Purkinje cell (primary cell): ENCODE measurements around the gene KLHL3. TPM values are rescaled to one million over a fixed set of nuclear protein-coding genes. Genes with fewer than 3 reads are reported as not detected.

ENCODE experiments used
- polyA plus RNA-seq: library from polyadenylated mRNA; unstranded; fragments of >200 nt; fragmentation: Nextera tagmentation; gene quantifications from 2 replicates; pipeline ENCODE4 v1.2.1, GENCODE V29; 2014

KLHL3 gene
- 42.9 and 50.7 TPM in 2 replicates for polyA plus RNA-seq

GRCh38 chr5:137735555-137736284 lies at the start of gene KLHL3:
Gene KLHL3, minus strand, starts transcription at chr5:137736089. Its CDS starts 443 bp downstream, at chr5:137735646.

DNA sequence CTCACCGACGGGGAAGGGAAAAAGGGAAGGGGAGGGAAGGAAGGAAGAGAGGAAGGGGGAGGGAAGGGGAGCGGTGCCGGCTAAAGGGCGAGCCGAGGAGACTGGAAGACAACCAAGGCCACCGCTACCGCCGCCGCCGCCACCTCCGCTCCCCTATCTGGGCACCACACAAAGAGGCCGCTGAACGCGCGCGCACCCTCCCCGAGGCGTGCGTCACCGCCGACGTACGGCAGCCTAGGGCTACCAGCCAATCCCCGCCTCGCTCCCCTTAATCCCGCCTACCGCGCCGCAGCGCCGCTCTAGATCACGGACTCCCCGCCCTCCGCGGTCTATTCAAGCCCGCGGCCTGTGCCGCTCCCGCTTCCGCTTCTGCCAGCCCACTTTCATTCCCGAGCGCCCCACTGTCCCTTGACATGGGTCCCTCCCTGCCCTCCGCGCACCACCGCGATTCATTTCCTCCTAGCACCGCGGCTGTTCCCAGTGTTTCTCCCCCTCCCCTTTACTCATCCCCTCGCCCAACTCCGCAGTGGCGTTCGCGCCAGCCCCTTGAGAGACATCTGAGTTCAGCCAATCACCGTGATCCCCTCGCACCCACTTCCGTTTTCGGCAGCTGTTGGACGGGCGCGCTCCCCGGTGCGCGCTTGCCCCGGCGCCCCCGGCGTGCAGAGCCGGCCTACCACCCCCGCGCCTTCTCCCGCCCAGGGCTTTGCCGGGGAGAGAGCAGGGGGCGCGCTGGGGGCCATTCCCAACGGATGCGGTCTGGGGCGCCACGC lies 18.5 kb upstream of the KLHL3 start, which contains the start of gene HNRNPA0:
Gene HNRNPA0 (minus strand): TSS at position 176 of the 773 bp plus-strand sequence. CDS start 297 bp downstream, outside the sequence.

Other genes starting within 250 kb of the KLHL3 start
- 98.6 and 103 TPM in 2 replicates for gene SPOCK1, start 236.8 kb downstream of the KLHL3 start, polyA plus RNA-seq
- gene HNRNPA0, start 18.3 kb upstream of the KLHL3 start, polyA plus RNA-seq = 22.1 and 23.9 TPM in 2 replicates
- gene MYOT, start 131.8 kb upstream of the KLHL3 start, polyA plus RNA-seq = 1.7 and 7.7 TPM in 2 replicates
- gene PKD2L2, start 153.4 kb upstream of the KLHL3 start, polyA plus RNA-seq = 1.3 TPM in 1 of 2 replicates, not detected in the other